HepG2 (cell line): ENCODE data around the gene GTF2F2. TPM values are rescaled to one million over a fixed set of nuclear protein-coding genes. Genes with fewer than 3 reads are reported as not detected.

Experiments used
- ATAC-seq: fragments of 200-7000 bp; cut with Tn5 transposase; 3 replicates; pipeline ENCODE4 v1.9.1; 2020; ENCODE audit warnings: mild to moderate bottlenecking, moderate library complexity
- BruUV-seq: library from RNA; stranded (reverse); fragments of 400-500 nt; replicated peaks from 2 replicates; lab custom pipeline; 2021; lab: Mats Ljungman, UMichigan
- CTCF ChIA-PET: fragments of 300-600 bp; formaldehyde crosslinking; extraction: SDS; loops from one replicate; lab custom pipeline; 2021; ENCODE audit warnings: low total read pairs, inconsistent platforms, low intra/inter-chr PET ratio; lab: Yijun Ruan, JAX
- POLR2A ChIA-PET: fragments of 350-600 bp; sonication (Branson Sonifier 250); formaldehyde crosslinking; loops from one replicate; lab custom pipeline; 2020; ENCODE audit warnings: antibody characterized with exemption, inconsistent platforms; lab: Yijun Ruan, JAX
- DNase-seq: peaks from one replicate; pipeline ENCODE4 v3.0.0-alpha.2; 2015; ENCODE audit warnings: low spot score
- FAIRE-seq: peaks from 3 replicates; lab custom pipeline; 2011; peaks lifted over from hg19 to GRCh38; lab: Jason Lieb, UNC
- H2AFZ ChIP-seq: one replicate; pipeline ENCODE4 v1.6.1; 2011; ENCODE audit warnings: low read length, inconsistent platforms
- H3K27ac ChIP-seq: fragments of 300-600 bp; 3 replicates; pipeline ENCODE4 v1.8.0; 2011; ENCODE audit warnings: mixed run types, mild to moderate bottlenecking, mixed read lengths, low read length, inconsistent platforms; ENCODE audit not compliant: insufficient read depth; ENCODE audit errors: extremely low read length
- H3K27me3 ChIP-seq, 2 experiments: fragments of 200-600 bp in 1 of 2; 2 replicates in 1 of 2; 3 replicates in 1 of 2; pipeline versions ENCODE4 v1.6.0 to v1.8.0; 2011; ENCODE audit warnings: low read length in 2 of 2, mild to moderate bottlenecking in 2 of 2, moderate library complexity in 2 of 2, inconsistent platforms in 1 of 2; ENCODE audit not compliant: insufficient read depth in 2 of 2, control insufficient read depth in 1 of 2
- H3K36me3 ChIP-seq, 2 experiments: fragments of 200-600 bp in 1 of 2; replicated peaks in 1 of 2; 2 replicates in 1 of 2; 3 replicates in 1 of 2; pipeline versions ENCODE4 v1.5.1 to v1.8.0; 2011; ENCODE audit warnings: low read length in 2 of 2, inconsistent platforms in 1 of 2; ENCODE audit not compliant: insufficient read depth in 2 of 2, control insufficient read depth in 1 of 2
- H3K4me1 ChIP-seq: 2 replicates; pipeline ENCODE4 v1.5.1; 2012; ENCODE audit warnings: low read length, inconsistent platforms; ENCODE audit not compliant: insufficient read depth
- H3K4me2 ChIP-seq: 2 replicates; pipeline ENCODE4 v1.6.0; 2011; ENCODE audit warnings: low read depth, low read length, inconsistent platforms
- H3K4me3 ChIP-seq, 3 experiments: fragments of 200-600 bp in 1 of 3; sonication (generic), shearing (Covaris generic) in 1 of 3; replicated peaks in 1 of 3; 2 replicates each; pipeline ENCODE4 v1.5.1; 2011 to 2016; ENCODE audit warnings: low read length in 3 of 3, inconsistent platforms in 2 of 3, low read depth in 2 of 3, mild to moderate bottlenecking in 2 of 3, control low read depth in 1 of 3, mixed read lengths in 1 of 3; ENCODE audit not compliant: insufficient read depth in 1 of 3
- H3K79me2 ChIP-seq: one replicate; pipeline ENCODE4 v1.6.1; 2011; ENCODE audit warnings: low read length, inconsistent platforms; ENCODE audit not compliant: insufficient read depth
- H3K9ac ChIP-seq: 2 replicates; pipeline ENCODE4 v1.6.0; 2011; ENCODE audit warnings: mild to moderate bottlenecking, low read depth, low read length, inconsistent platforms; ENCODE audit not compliant: insufficient read depth
- H3K9me3 ChIP-seq: 2 replicates; pipeline ENCODE4 v1.5.1; 2012; ENCODE audit warnings: mild to moderate bottlenecking, low read length
- H4K20me1 ChIP-seq: 2 replicates; pipeline ENCODE4 v1.6.0; 2011; ENCODE audit warnings: inconsistent platforms, mild to moderate bottlenecking, low read length, moderate library complexity; ENCODE audit not compliant: insufficient read depth
- NFIC ChIP-seq: IDR thresholded peaks from 2 replicates; pipeline ENCODE4 v1.6.1; 2012; ENCODE audit warnings: mild to moderate bottlenecking, low read length, inconsistent platforms
- NFKBIZ ChIP-seq: IDR thresholded peaks from 2 replicates; pipeline ENCODE4 v1.6.1; 2018; ENCODE audit warnings: missing genetic modification reagents, missing compliant biosample characterization
- SMAD3 ChIP-seq: sonication (generic); formaldehyde crosslinking; IDR thresholded peaks from 2 replicates; pipeline ENCODE4 v1.4.0; 2020; ENCODE audit warnings: missing genetic modification reagents
- TCF7 ChIP-seq: sonication (generic); IDR thresholded peaks from 2 replicates; pipeline ENCODE4 v1.6.1; 2016; ENCODE audit warnings: antibody characterized with exemption, low read depth
- ZNF253 ChIP-seq: sonication (generic); formaldehyde crosslinking; IDR thresholded peaks from 2 replicates; pipeline ENCODE4 v1.8.0; 2022; ENCODE audit warnings: mild to moderate bottlenecking, missing genetic modification reagents, borderline replicate concordance
- ZNF766 ChIP-seq: sonication (generic); formaldehyde crosslinking; IDR thresholded peaks from 2 replicates; pipeline ENCODE4 v1.5.0; 2020; ENCODE audit warnings: missing genetic modification reagents, borderline replicate concordance
- WGBS: methylation state at CpG from one replicate; pipeline ENCODE4 v1.1.6; 2017; ENCODE audit warnings: low lambda C conversion rate; 5-methylcytosine and 5-hydroxymethylcytosine counted together
- in situ Hi-C: cut with HindIII; loops from 2 replicates; pipeline ENCODE4 v1.10.0; 2017; ENCODE audit warnings: low pct_unique_long_range_greater_than_20kb; ENCODE audit not compliant: extremely low pct_ligation_motif_present
- intact Hi-C: fragments of 100-400 bp; cut with micrococcal nuclease; formaldehyde crosslinking; loops from one replicate; pipeline ENCODE4 v1.10.0; 2022; ENCODE audit not compliant: unreplicated experiment
- polyA plus RNA-seq, 8 experiments: library from polyadenylated mRNA; depleted of rRNA in 3 of 8; stranded (reverse) in 7 of 8; unstranded in 1 of 8; fragments of >200 nt; fragmentation: Illumina TruSeq in 4 of 8; extraction: Trizol in 4 of 8; gene quantifications; 2 replicates each; pipeline versions ENCODE4 v1.2.1 to v1.2.3, GENCODE V29; 2011 to 2016; ENCODE audit warnings: low read depth in 4 of 8, missing spikeins in 1 of 8, mixed read lengths in 1 of 8; ENCODE audit not compliant: insufficient read depth in 1 of 8
- total RNA-seq, 5 experiments: library from RNA; depleted of rRNA; stranded (reverse); fragments of >200 nt; fragmentation: Illumina TruSeq; extraction: Trizol; gene quantifications; 2 replicates each; pipeline ENCODE4 v1.2.3, GENCODE V29; 2016; ENCODE audit warnings: low read depth in 1 of 5
- TF ChIP-seq, protein P1 (sequence below): sonication (generic); formaldehyde crosslinking; IDR thresholded peaks from 2 replicates; pipeline ENCODE4 v1.4.0; 2020; ENCODE audit warnings: missing genetic modification reagents

GTF2F2 gene
- total and polyA plus RNA-seq, 2 of the 13 experiments (the other 11 are each of a cell fraction or from before 2014, with no cell fraction given) = 10.6 to 32.8 TPM

DNA sequence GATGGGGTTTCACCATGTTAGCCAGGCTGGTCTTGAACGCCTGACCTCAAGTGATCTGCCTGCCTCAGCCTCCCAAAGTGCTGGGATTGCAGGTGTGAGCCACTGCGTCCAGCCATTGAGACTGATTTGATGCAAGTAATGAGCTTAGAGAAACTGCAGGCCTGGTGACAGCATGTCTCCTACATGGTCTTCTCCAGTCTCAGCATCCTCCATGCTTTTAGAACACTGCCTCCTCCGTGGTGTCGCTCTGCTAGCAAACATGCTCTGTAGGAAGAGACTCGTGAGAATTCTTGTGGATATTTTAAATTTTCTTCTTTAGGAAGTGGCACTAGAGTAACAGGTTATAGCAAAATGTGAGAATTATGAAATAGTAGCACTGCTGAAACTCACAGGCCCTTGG lies 183.6 kb downstream of the GTF2F2 start:
- BruUV-seq = no TSS peak
- Histone ChIP-seq H3K4me1 (peaks cover 13% of the 10 kb centered on the region), H3K4me2 (no peak overlapping the region), H3K27ac (no peak overlapping the region), H3K4me3 (no peak overlapping the region), H3K9ac (no peak overlapping the region), H3K9me3 (no peaks in the 10 kb centered on the region), H2AFZ (no peak overlapping the region), H4K20me1 (no peaks in the 10 kb centered on the region), H3K27me3 (peaks cover 0 to 7% of the 10 kb centered on the region in 2 experiments; a peak in 2 of 5 replicates), H3K79me2 (no peaks in the 10 kb centered on the region), H3K36me3 (no peaks in the 10 kb centered on the region)
- DNase-seq (no peak), ATAC-seq (no peak), FAIRE-seq (no peak)
- ChIA-PET POLR2A (no interaction called here), CTCF (no interaction called here)
- in situ Hi-C loops = no loop called here
- 54% methylated on average over 5 of the region's 5 CpGs for WGBS
- intact Hi-C loops = no loop called here
- TF ChIP-seq SMAD3 (CRISPR knock-in tag) = no peak

DNA sequence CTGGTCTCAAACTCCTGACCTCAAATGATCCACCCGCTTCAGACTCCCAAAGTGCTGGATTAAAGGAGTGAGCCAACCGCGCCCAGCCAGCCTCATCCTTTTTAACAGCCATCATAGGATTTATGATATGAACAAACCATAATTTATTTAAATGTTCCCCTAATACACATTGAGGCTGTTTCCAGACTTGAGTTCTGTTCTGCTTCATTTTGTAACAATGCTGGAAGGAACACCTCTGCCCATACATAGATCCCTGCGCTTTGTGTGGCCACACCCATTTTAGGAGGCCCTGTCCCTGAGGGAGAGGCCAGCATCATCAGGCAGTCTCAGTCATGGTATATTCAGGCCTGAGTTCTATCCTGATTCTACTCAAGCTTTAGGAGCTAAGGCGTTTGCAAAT lies 184.8 kb downstream of the GTF2F2 start:
- BruUV-seq = no TSS peak
- WGBS = 74% methylated on average over 5 of the region's 5 CpGs
- H3K4me3 ChIP-seq = no peak overlapping the region
- H4K20me1 ChIP-seq = no peaks in the 10 kb centered on the region
- DNase-seq = no peak
- H3K79me2 ChIP-seq = no peaks in the 10 kb centered on the region
- no peak overlapping the region for H3K4me2 ChIP-seq
- no peak overlapping the region for H3K27ac ChIP-seq
- H3K9ac ChIP-seq = no peak overlapping the region
- H3K9me3 ChIP-seq = no peaks in the 10 kb centered on the region
- no peak for TF ChIP-seq ZNF766
- no peak for TF ChIP-seq ZNF253
- no peak for TF ChIP-seq NFKBIZ
- TF ChIP-seq TCF7 = no peak
- TF ChIP-seq NFIC = no peak
- TF ChIP-seq, protein P1, sequence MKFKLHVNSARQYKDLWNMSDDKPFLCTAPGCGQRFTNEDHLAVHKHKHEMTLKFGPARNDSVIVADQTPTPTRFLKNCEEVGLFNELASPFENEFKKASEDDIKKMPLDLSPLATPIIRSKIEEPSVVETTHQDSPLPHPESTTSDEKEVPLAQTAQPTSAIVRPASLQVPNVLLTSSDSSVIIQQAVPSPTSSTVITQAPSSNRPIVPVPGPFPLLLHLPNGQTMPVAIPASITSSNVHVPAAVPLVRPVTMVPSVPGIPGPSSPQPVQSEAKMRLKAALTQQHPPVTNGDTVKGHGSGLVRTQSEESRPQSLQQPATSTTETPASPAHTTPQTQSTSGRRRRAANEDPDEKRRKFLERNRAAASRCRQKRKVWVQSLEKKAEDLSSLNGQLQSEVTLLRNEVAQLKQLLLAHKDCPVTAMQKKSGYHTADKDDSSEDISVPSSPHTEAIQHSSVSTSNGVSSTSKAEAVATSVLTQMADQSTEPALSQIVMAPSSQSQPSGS (CRISPR knock-in tag) = no peak
- TF ChIP-seq, all 625 proteins: peak for 0
- CTCF ChIA-PET = no interaction called here
- no peaks in the 10 kb centered on the region for H3K36me3 ChIP-seq
- FAIRE-seq (no peak), ATAC-seq (no peak)
- POLR2A ChIA-PET = no interaction called here
- intact Hi-C loops = no loop called here
- H3K27me3 ChIP-seq = peaks cover 0 to 7% of the 10 kb centered on the region in 2 experiments; a peak in 2 of 5 replicates
- no peak overlapping the region for H2AFZ ChIP-seq
- in situ Hi-C loops = no loop called here
- peaks cover 13% of the 10 kb centered on the region for H3K4me1 ChIP-seq
